Natural killer cell (primary cell): ENCODE data around the gene C5orf22. TPM values are rescaled to one million over a fixed set of nuclear protein-coding genes. Genes with fewer than 3 reads are reported as not detected.
A peak's percentile ranks its signal among the peaks of the same experiment; 100 is the strongest.

ENCODE experiments used
- ATAC-seq, 3 donors: fragments of 150-1000 bp in 2 of 3; fragments of 200-7000 bp in 1 of 3; cut with Tn5 transposase; 1 replicate in 1 of 3; 2 replicates in 2 of 3; pipeline ENCODE4 v1.10.0; 2021; ENCODE audit warnings: mild to moderate bottlenecking in 2 of 3, moderate library complexity in 2 of 3
- DNase-seq, 2 donors: peaks; one replicate each; pipeline versions ENCODE4 v3.0.0 to v3.0.0-alpha.2; 2013 to 2021; ENCODE audit warnings: mixed read lengths in 1 of 2
- H3K27ac ChIP-seq: one replicate; pipeline ENCODE4 v1.5.1; 2013; ENCODE audit warnings: mild to moderate bottlenecking, low read length
- H3K27me3 ChIP-seq: one replicate; pipeline ENCODE4 v1.6.1; 2013; ENCODE audit warnings: low read length; ENCODE audit not compliant: control insufficient read depth, insufficient read depth
- H3K36me3 ChIP-seq: one replicate; pipeline ENCODE4 v1.6.1; 2013; ENCODE audit warnings: low read length; ENCODE audit not compliant: control insufficient read depth, insufficient read depth
- H3K4me1 ChIP-seq: one replicate; pipeline ENCODE4 v1.6.1; 2013; ENCODE audit warnings: low read length; ENCODE audit not compliant: control insufficient read depth, insufficient read depth
- H3K4me3 ChIP-seq: one replicate; pipeline ENCODE4 v1.5.1; 2013; ENCODE audit warnings: low read length
- H3K9me3 ChIP-seq: one replicate; pipeline ENCODE4 v1.6.1; 2013; ENCODE audit warnings: low read length; ENCODE audit not compliant: control insufficient read depth, insufficient read depth
- H3K27ac Mint-ChIP-seq, 2 donors: one replicate each; pipeline ENCODE4 v1.8.0; 2022; ENCODE audit warnings: mild to moderate bottlenecking in 2 of 2, mixed read lengths in 2 of 2, moderate library complexity in 1 of 2
- H3K27me3 Mint-ChIP-seq, 2 donors: one replicate each; pipeline ENCODE4 v1.8.0; 2022; ENCODE audit warnings: low read depth in 2 of 2, mixed read lengths in 2 of 2
- H3K36me3 Mint-ChIP-seq: one replicate; pipeline ENCODE4 v1.8.0; 2022; ENCODE audit warnings: mixed read lengths
- H3K4me1 Mint-ChIP-seq, 2 donors: one replicate each; pipeline ENCODE4 v1.8.0; 2022; ENCODE audit warnings: mixed read lengths in 2 of 2
- H3K4me3 Mint-ChIP-seq: one replicate; pipeline ENCODE4 v1.8.0; 2022; ENCODE audit warnings: mild to moderate bottlenecking, moderate library complexity, mixed read lengths
- H3K9me3 Mint-ChIP-seq, 2 donors: one replicate each; pipeline ENCODE4 v1.8.0; 2022; ENCODE audit warnings: mixed read lengths in 2 of 2
- CTCF ChIP-seq: fragments of 200-600 bp; IDR thresholded peaks from one replicate; pipeline ENCODE4 v1.8.0; 2022; ENCODE audit warnings: antibody characterized with exemption
- WGBS: methylation state at CpG from one replicate; pipeline ENCODE4 v1.1.7; 2013; ENCODE audit warnings: missing lambda C conversion rate; ENCODE audit not compliant: insufficient coverage; 5-methylcytosine and 5-hydroxymethylcytosine counted together
- intact Hi-C: fragments of 100-400 bp; cut with micrococcal nuclease; formaldehyde crosslinking; loops from one replicate; pipeline ENCODE4 v1.14.2; 2022
- total RNA-seq, 4 donors: library from RNA; stranded (reverse); fragments of 120-200 nt in 1 of 4; gene quantifications; one replicate each; pipeline versions ENCODE4 v1.2.3 to v1.2.4, GENCODE V29; 2013 to 2022

Gene C5orf22
- total RNA-seq, 3 donors from 2014 or later (not counting 1 experiment from before 2014, with no cell fraction given) = 20.0 to 27.9 (median 21.4) TPM

- H3K4me3 Mint-ChIP-seq = no peak overlapping the region
- H3K27me3 Mint-ChIP-seq = no peaks in the 10 kb centered on the region
- no peaks in the 10 kb centered on the region for H3K9me3 Mint-ChIP-seq
- H3K27ac Mint-ChIP-seq = no peak overlapping the region
- H3K36me3 Mint-ChIP-seq = peaks cover 34% of the 10 kb centered on the region
- no peak overlapping the region for H3K27ac ChIP-seq
- WGBS = 98% methylated on average over 2 of the region's 3 CpGs
- ATAC-seq (no peak), DNase-seq (no peak)
- H3K27me3 ChIP-seq = no peaks in the 10 kb centered on the region
- H3K4me3 ChIP-seq = no peak overlapping the region
- peaks cover 35% of the 10 kb centered on the region for H3K36me3 ChIP-seq
- H3K4me1 Mint-ChIP-seq = no peaks in the 10 kb centered on the region
- intact Hi-C loops = no loop called here
- H3K9me3 ChIP-seq = no peaks in the 10 kb centered on the region
- TF ChIP-seq CTCF = no peak
- H3K4me1 ChIP-seq = no peaks in the 10 kb centered on the region
Measured at GRCh38 chr5:31551878-31552277, 19.8 kb downstream of the C5orf22 start.

- Mint-ChIP-seq H3K27ac (peak overlapping the region in 1 of 2 donors; percentile 23), H3K4me1 (no peaks in the 10 kb centered on the region)
- no peak for DNase-seq
Measured at GRCh38 chr5:31553863-31554262, 21.8 kb downstream of the C5orf22 start.

GRCh38 chr5:31554552-31554951, 22.5 kb downstream of the C5orf22 start:
- Histone ChIP-seq H3K27ac (no peak overlapping the region), H3K9me3 (no peaks in the 10 kb centered on the region), H3K4me3 (no peak overlapping the region), H3K27me3 (no peaks in the 10 kb centered on the region), H3K4me1 (no peaks in the 10 kb centered on the region), H3K36me3 (peaks cover 32% of the 10 kb centered on the region)
- no peak for DNase-seq
- ATAC-seq = no peak
- no peaks in the 10 kb centered on the region for H3K27me3 Mint-ChIP-seq
- H3K27ac Mint-ChIP-seq = no peak overlapping the region
- H3K9me3 Mint-ChIP-seq = no peaks in the 10 kb centered on the region
- H3K4me3 Mint-ChIP-seq = no peak overlapping the region
- intact Hi-C loops = no loop called here
- no peaks in the 10 kb centered on the region for H3K4me1 Mint-ChIP-seq
- WGBS = 100% methylated on average over 1 of the region's 1 CpG
- H3K36me3 Mint-ChIP-seq = peaks cover 22% of the 10 kb centered on the region
- no peak for TF ChIP-seq CTCF

More at GRCh38 chr5:31553863-31554262, 21.8 kb downstream of the C5orf22 start:
- intact Hi-C loops = no loop called here
- Mint-ChIP-seq H3K4me3 (no peak overlapping the region), H3K9me3 (no peaks in the 10 kb centered on the region), H3K27me3 (no peaks in the 10 kb centered on the region), H3K36me3 (peaks cover 23% of the 10 kb centered on the region)
- Histone ChIP-seq H3K27ac (no peak overlapping the region), H3K4me3 (no peak overlapping the region), H3K27me3 (no peaks in the 10 kb centered on the region), H3K9me3 (no peaks in the 10 kb centered on the region), H3K4me1 (no peaks in the 10 kb centered on the region), H3K36me3 (peaks cover 32% of the 10 kb centered on the region)
- no peak for ATAC-seq
- no peak for TF ChIP-seq CTCF

GRCh38 chr5:31556461-31556860, 24.4 kb downstream of the C5orf22 start:
- H3K27ac Mint-ChIP-seq = no peak overlapping the region

More at GRCh38 chr5:31556461-31556860, 24.4 kb downstream of the C5orf22 start:
- no peaks in the 10 kb centered on the region for H3K4me1 ChIP-seq
- no peak for DNase-seq
- no peak overlapping the region for H3K4me3 Mint-ChIP-seq
- intact Hi-C loops = no loop called here
- no peak overlapping the region for H3K27ac ChIP-seq
- H3K27me3 ChIP-seq = no peaks in the 10 kb centered on the region
- H3K9me3 Mint-ChIP-seq = no peaks in the 10 kb centered on the region
- TF ChIP-seq CTCF = no peak
- H3K36me3 ChIP-seq = peaks cover 28% of the 10 kb centered on the region
- H3K4me1 Mint-ChIP-seq = no peaks in the 10 kb centered on the region
- H3K4me3 ChIP-seq = no peak overlapping the region
- H3K9me3 ChIP-seq = no peaks in the 10 kb centered on the region
- 94% methylated on average over 2 of the region's 3 CpGs for WGBS
- H3K36me3 Mint-ChIP-seq = peaks cover 22% of the 10 kb centered on the region
- no peaks in the 10 kb centered on the region for H3K27me3 Mint-ChIP-seq
- ATAC-seq = no peak
